ENCODE results near the gene RTP1.
"Not testable (repeated sequence)": the region's sequence is repeated elsewhere in the genome, so short reads cannot be mapped to it uniquely, and the experiment has no call there.

The RTP1 gene

DNA sequence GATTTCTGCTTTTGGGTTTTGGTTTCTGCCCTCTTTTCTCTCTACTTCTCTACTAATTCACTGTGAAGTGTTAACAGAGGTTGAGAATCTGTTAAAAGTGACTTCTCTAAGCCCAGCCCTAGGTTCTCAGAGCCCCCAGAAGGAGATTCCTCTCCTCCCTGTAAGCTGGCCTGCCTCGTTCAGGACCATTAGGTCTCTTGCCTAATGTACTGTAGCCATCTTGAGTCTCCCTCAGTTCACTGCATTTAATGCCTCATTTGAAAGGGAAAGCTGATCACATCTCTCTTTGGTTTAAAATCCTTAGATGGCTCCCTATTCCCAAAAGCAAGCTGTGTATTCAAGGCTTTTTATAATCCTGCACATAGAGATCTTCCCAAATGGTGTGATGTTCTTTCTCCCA lies 16.3 kb downstream of the RTP1 start:
- Histone ChIP-seq H3K9me3 (ENCODE audit: control insufficient read depth, low read depth, low read length) (no peaks in the 10 kb centered on the region), H3K36me3 (ENCODE audit: control insufficient read depth, low read depth, low read length) (no peaks in the 10 kb centered on the region), H3K27ac (ENCODE audit: low read length) (no peak overlapping the region), H3K9ac (ENCODE audit: low read length) (no peak overlapping the region), H3K27me3 (ENCODE audit: control insufficient read depth, insufficient read depth, low read length) (no peaks in the 10 kb centered on the region), H3K4me3 (ENCODE audit: low read length) (no peak overlapping the region), H3K4me1 (ENCODE audit: control insufficient read depth, low read depth, low read length) (peaks cover 16% of the 10 kb centered on the region)

DNA sequence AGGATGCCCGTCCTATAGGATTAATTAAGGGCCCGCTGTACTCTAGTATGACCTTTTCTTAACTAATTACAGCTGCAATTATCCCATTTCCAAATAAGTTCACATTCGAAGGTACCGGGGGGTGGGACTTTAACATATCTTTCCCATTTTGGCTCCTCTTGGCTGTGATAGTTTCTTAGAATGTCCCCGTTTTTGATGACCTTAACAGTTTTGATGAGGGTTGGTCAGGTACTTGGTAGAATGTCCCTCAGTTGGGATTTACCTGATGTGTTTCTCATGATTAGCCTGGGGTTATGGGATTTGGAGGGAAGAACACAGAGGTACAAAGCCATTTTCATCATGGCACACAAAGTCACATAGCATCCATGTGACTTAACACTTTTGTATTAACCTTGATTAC lies 18.2 kb downstream of the RTP1 start:
- H3K9me3 ChIP-seq (ENCODE audit: control insufficient read depth, low read depth, low read length), result no peaks in the 10 kb centered on the region

DNA sequence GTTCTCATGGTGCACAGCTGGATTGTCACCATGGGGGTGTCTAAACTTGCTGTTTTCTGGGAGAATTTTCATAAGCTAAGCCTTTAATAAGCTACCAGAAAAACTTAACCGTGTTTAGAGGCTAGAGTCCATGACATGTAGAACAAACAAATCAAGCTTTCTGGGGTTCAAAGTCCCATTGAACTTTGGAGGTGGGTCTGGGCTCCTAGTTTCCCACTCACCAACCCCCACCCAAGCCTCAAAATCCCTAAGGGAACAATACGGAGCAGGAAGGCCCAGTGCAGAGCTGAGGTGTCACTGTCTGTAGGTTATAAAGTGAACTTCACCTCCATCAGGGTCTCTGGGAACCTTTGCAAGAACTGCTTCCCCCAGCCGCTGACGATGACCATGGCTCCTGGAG lies 25.5 kb downstream of the RTP1 start:
- Histone ChIP-seq H3K4me3 (ENCODE audit: low read length) (no peak overlapping the region), H3K9ac (ENCODE audit: low read length) (no peak overlapping the region), H3K27ac (ENCODE audit: low read length) (no peak overlapping the region), H3K4me1 (ENCODE audit: control insufficient read depth, low read depth, low read length) (peaks cover 4% of the 10 kb centered on the region), H3K36me3 (ENCODE audit: control insufficient read depth, low read depth, low read length) (no peaks in the 10 kb centered on the region), H3K9me3 (ENCODE audit: control insufficient read depth, low read depth, low read length) (no peaks in the 10 kb centered on the region), H3K27me3 (ENCODE audit: control insufficient read depth, insufficient read depth, low read length) (no peaks in the 10 kb centered on the region)

More for the DNA sequence above, 18.2 kb downstream of the RTP1 start:
- no peaks in the 10 kb centered on the region for H3K36me3 ChIP-seq (ENCODE audit: control insufficient read depth, low read depth, low read length)
- H3K4me3 ChIP-seq (ENCODE audit: low read length), result no peak overlapping the region
- H3K27ac ChIP-seq (ENCODE audit: low read length), result no peak overlapping the region
- no peak overlapping the region for H3K9ac ChIP-seq (ENCODE audit: low read length)
- H3K27me3 ChIP-seq (ENCODE audit: control insufficient read depth, insufficient read depth, low read length), result no peaks in the 10 kb centered on the region
- H3K4me1 ChIP-seq (ENCODE audit: control insufficient read depth, low read depth, low read length), result peaks cover 13% of the 10 kb centered on the region

DNA sequence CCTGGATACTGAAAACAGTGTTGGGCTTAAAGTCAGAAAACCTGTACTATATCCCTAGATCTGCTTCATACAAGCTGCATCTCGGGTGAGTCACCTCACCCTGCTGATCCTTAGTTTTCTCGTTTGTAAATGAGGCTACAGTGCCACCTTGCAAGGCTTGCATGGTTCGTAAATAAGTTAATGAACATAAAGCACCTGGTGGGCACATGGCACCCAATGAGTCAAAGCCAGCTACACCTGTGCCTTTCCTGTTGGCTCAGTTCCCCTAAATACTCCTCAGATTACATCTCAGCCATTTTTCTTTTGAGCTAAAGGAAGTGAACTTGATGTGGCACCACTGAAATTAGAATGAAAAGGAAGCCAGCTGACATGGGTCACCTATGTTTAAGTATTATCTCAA lies 26.5 kb downstream of the RTP1 start:
- Histone ChIP-seq H3K36me3 (ENCODE audit: control insufficient read depth, low read depth, low read length) (no peaks in the 10 kb centered on the region), H3K4me3 (ENCODE audit: low read length) (no peak overlapping the region), H3K27ac (ENCODE audit: low read length) (no peak overlapping the region), H3K9ac (ENCODE audit: low read length) (no peak overlapping the region), H3K9me3 (ENCODE audit: control insufficient read depth, low read depth, low read length) (no peaks in the 10 kb centered on the region), H3K27me3 (ENCODE audit: control insufficient read depth, insufficient read depth, low read length) (no peaks in the 10 kb centered on the region), H3K4me1 (ENCODE audit: control insufficient read depth, low read depth, low read length) (peaks cover 4% of the 10 kb centered on the region)

DNA sequence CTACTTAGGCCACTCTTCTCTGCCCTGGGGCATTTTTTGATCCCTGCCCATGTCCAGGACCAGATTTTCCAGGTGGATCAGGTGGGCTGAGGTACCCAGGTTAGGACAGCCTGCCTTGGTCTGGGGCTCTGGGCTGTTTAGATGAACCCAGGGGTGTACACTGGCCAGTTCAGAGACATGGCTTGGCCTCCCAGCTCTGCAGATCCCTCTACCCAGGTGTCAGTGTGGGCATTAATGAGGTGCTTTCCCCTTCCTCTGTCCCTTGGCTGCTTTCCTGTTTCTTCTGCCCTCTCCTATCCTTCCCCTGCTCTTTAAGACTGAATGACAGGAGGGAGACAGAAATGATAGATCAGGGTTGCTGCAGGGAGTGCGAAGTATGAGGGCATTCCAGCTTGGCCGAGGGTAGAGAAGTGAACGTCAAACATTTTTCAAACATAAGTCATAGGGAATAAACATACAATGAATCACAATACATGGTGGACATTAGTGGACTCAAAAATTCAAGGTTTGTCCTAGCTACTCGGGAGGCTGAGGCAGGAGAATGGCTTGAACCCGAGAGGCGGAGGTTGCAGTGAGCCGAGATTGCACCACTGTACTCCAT lies 30.5 kb downstream of the RTP1 start:
- no peak overlapping the region for H3K4me3 ChIP-seq (ENCODE audit: low read length)
- no peaks in the 10 kb centered on the region for H3K27me3 ChIP-seq (ENCODE audit: control insufficient read depth, insufficient read depth, low read length)
- H3K27ac ChIP-seq (ENCODE audit: low read length), result no peak overlapping the region
- no peak overlapping the region for H3K9ac ChIP-seq (ENCODE audit: low read length)
- H3K4me1 ChIP-seq (ENCODE audit: control insufficient read depth, low read depth, low read length), result no peaks in the 10 kb centered on the region
- H3K9me3 ChIP-seq (ENCODE audit: control insufficient read depth, low read depth, low read length), result no peaks in the 10 kb centered on the region
- no peaks in the 10 kb centered on the region for H3K36me3 ChIP-seq (ENCODE audit: control insufficient read depth, low read depth, low read length)

DNA sequence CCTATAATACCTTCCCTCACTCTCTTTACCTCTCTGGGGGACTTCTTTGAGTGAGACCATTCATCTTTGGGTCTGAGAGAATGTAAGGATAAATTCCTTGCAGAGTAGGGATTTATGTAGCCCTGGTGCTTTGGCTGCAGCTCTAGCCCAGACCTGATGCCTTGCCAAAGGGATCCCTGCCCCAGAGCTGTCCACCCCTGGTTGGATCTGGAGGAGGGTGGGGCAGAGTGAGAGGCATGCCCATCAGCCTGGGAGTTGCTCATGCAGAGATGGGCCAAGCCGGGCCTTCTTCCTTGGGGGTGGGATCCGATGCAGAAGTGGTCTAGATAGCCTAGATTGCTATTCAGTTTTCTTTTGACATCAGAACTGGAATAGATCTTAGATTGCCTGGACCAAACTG lies 31.5 kb downstream of the RTP1 start:
- Histone ChIP-seq H3K4me3 (ENCODE audit: low read length) (no peak overlapping the region), H3K27me3 (ENCODE audit: control insufficient read depth, insufficient read depth, low read length) (no peaks in the 10 kb centered on the region), H3K4me1 (ENCODE audit: control insufficient read depth, low read depth, low read length) (no peaks in the 10 kb centered on the region), H3K9me3 (ENCODE audit: control insufficient read depth, low read depth, low read length) (no peaks in the 10 kb centered on the region), H3K9ac (ENCODE audit: low read length) (no peak overlapping the region), H3K27ac (ENCODE audit: low read length) (no peak overlapping the region), H3K36me3 (ENCODE audit: control insufficient read depth, low read depth, low read length) (no peaks in the 10 kb centered on the region)

DNA sequence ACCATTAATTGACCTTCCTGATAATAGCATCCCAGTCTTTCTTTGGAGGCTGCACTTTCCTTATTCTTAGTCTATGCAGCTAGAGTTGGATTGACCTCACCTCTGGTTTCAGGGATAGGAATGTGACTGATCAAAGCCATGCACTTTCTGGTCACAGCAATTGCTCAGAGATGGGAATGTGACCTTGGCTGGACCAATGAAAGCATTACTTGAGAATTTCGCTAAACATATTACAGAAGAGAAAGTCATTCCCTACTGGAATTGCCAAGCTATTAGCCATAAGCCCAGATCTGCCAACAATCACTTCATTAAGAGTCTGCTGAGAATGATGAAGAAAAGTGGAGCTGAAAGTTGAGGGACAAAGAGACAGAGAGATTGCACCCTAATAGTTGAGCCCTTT lies 32.7 kb downstream of the RTP1 start:
- no peak overlapping the region for H3K4me3 ChIP-seq (ENCODE audit: low read length)
- no peak overlapping the region for H3K9ac ChIP-seq (ENCODE audit: low read length)
- no peak overlapping the region for H3K27ac ChIP-seq (ENCODE audit: low read length)
- H3K9me3 ChIP-seq (ENCODE audit: control insufficient read depth, low read depth, low read length), result no peaks in the 10 kb centered on the region
- no peaks in the 10 kb centered on the region for H3K27me3 ChIP-seq (ENCODE audit: control insufficient read depth, insufficient read depth, low read length)
- H3K4me1 ChIP-seq (ENCODE audit: control insufficient read depth, low read depth, low read length), result no peaks in the 10 kb centered on the region
- H3K36me3 ChIP-seq (ENCODE audit: control insufficient read depth, low read depth, low read length), result no peaks in the 10 kb centered on the region

DNA sequence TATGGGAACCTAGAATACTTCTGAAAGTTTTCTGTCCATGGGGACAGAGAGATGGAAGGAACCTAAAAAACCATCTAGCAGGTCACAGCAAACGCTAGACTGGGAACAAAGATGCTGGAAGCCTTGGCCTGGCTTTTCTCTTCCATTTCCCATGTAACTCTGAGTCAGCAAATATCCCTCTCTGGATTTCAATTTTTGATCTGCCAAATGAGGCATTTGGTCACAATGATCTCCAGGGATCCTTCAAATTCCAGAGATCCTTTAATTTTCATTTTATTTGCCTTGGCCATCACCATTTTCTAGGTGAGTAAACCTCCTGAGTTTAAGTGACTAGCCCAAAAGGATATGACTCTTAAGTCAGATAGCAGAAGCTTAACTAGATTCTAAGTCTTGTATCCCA lies 39.7 kb downstream of the RTP1 start:
- no peak overlapping the region for H3K27ac ChIP-seq (ENCODE audit: low read length)
- H3K27me3 ChIP-seq (ENCODE audit: control insufficient read depth, insufficient read depth, low read length), result no peaks in the 10 kb centered on the region
- H3K4me1 ChIP-seq (ENCODE audit: control insufficient read depth, low read depth, low read length), result no peaks in the 10 kb centered on the region
- no peaks in the 10 kb centered on the region for H3K36me3 ChIP-seq (ENCODE audit: control insufficient read depth, low read depth, low read length)
- no peak overlapping the region for H3K9ac ChIP-seq (ENCODE audit: low read length)
- no peak overlapping the region for H3K4me3 ChIP-seq (ENCODE audit: low read length)
- H3K9me3 ChIP-seq (ENCODE audit: control insufficient read depth, low read depth, low read length), result no peaks in the 10 kb centered on the region

DNA sequence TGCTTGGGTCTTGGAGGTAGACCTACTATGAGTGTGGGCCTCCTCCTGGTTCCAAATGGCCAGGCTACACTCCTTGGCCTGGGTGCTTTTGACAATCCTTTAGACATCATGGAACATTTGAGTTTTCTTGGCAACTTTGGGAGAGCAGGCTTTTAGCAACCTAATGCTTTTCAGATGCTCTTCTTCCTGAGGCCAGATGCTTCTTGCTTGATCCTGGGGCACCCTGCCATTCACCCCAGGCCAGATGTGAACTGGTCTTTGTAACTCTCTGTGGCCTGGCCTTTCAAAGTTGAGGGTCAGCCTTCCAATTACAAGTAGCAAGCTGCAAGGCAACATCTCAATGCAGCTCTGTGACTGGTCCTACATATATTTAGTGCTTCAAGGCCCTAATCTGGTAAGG lies 40.5 kb downstream of the RTP1 start:
- Histone ChIP-seq H3K4me1 (ENCODE audit: control insufficient read depth, low read depth, low read length) (no peaks in the 10 kb centered on the region), H3K9ac (ENCODE audit: low read length) (no peak overlapping the region), H3K4me3 (ENCODE audit: low read length) (no peak overlapping the region), H3K27ac (ENCODE audit: low read length) (no peak overlapping the region), H3K27me3 (ENCODE audit: control insufficient read depth, insufficient read depth, low read length) (no peaks in the 10 kb centered on the region), H3K36me3 (ENCODE audit: control insufficient read depth, low read depth, low read length) (no peaks in the 10 kb centered on the region), H3K9me3 (ENCODE audit: control insufficient read depth, low read depth, low read length) (no peaks in the 10 kb centered on the region)

DNA sequence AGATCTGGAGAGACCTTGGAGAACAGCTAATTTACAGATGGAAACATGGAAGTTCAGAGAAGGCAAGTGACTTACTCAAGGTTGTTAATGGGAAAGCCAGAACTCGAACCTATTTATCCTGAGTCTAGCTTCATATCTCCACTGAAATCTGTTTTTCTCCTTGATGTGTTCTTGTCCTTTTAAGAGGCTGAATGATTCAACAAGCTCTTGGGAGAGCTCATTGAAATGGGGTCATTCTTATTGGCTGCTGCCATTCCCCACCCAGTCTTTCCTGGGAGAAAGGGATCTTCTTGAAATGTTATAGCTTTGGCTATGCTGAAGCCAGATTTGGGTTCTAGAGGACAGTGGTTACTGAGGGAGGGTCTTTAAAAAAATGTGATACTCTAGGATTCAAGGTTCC lies 41.0 kb downstream of the RTP1 start:
- H3K9ac ChIP-seq (ENCODE audit: low read length), result no peak overlapping the region
- H3K27ac ChIP-seq (ENCODE audit: low read length), result no peak overlapping the region
- H3K4me1 ChIP-seq (ENCODE audit: control insufficient read depth, low read depth, low read length), result no peaks in the 10 kb centered on the region
- no peaks in the 10 kb centered on the region for H3K9me3 ChIP-seq (ENCODE audit: control insufficient read depth, low read depth, low read length)
- no peaks in the 10 kb centered on the region for H3K27me3 ChIP-seq (ENCODE audit: control insufficient read depth, insufficient read depth, low read length)
- H3K36me3 ChIP-seq (ENCODE audit: control insufficient read depth, low read depth, low read length), result no peaks in the 10 kb centered on the region
- no peak overlapping the region for H3K4me3 ChIP-seq (ENCODE audit: low read length)

DNA sequence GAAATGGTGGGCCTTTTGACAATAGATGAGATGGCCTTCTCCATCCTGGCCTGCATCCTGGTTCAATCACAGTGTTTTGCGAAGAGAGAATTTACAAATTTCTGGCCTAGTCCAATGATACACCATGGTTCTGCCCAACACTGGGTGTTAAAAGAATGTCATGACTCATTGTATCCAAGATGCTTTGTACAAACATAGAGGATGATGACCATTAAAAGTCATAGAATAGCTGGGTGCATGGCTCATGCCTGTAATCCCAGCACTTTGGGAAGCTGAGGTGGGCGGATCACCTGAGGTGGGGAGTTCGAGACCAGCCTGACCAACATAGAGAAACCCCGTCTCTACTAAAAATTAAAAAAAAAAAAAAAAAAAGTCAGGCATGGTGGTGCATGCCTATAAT lies 41.5 kb downstream of the RTP1 start:
- H3K9me3 ChIP-seq (ENCODE audit: control insufficient read depth, low read depth, low read length); H3K27ac ChIP-seq (ENCODE audit: low read length); H3K4me1 ChIP-seq (ENCODE audit: control insufficient read depth, low read depth, low read length); H3K36me3 ChIP-seq (ENCODE audit: control insufficient read depth, low read depth, low read length); H3K27me3 ChIP-seq (ENCODE audit: control insufficient read depth, insufficient read depth, low read length); H3K9ac ChIP-seq (ENCODE audit: low read length); H3K4me3 ChIP-seq (ENCODE audit: low read length): not testable (repeated sequence)

DNA sequence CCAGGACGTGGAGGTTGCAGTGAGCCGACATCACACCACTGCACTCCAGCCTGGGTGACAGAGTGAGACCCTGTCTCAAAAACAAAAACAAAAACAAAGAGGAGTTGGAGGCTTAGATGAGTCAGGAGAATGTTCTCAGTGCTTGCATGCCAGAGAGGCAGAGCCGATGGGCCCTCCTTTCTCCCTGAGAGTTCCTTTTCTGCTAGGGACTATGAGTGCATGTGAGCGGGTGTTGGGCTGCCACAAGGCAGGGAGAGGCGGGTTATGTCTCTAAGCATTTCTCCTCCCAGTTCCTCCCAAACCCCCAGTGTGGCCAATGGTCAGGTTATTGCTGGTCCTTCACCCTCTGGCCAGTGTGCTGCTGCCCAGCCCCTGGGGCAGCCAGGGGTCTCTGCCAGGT lies 45.1 kb downstream of the RTP1 start:
- Histone ChIP-seq H3K27me3 (ENCODE audit: control insufficient read depth, insufficient read depth, low read length) (no peaks in the 10 kb centered on the region), H3K9me3 (ENCODE audit: control insufficient read depth, low read depth, low read length) (no peaks in the 10 kb centered on the region), H3K27ac (ENCODE audit: low read length) (no peak overlapping the region), H3K4me1 (ENCODE audit: control insufficient read depth, low read depth, low read length) (no peaks in the 10 kb centered on the region), H3K4me3 (ENCODE audit: low read length) (no peak overlapping the region), H3K9ac (ENCODE audit: low read length) (no peak overlapping the region), H3K36me3 (ENCODE audit: control insufficient read depth, low read depth, low read length) (no peaks in the 10 kb centered on the region)

All from iPS-18a (cell line).